GM21619 (cell line): Measurements from ENCODE around the gene GSE1.

Experiments used
- ATAC-seq: cut with Tn5 transposase; IDR thresholded peaks from one replicate; pipeline ENCODE4 v1.9.1; 2021; ENCODE audit not compliant: unreplicated experiment

GSE1 gene

DNA sequence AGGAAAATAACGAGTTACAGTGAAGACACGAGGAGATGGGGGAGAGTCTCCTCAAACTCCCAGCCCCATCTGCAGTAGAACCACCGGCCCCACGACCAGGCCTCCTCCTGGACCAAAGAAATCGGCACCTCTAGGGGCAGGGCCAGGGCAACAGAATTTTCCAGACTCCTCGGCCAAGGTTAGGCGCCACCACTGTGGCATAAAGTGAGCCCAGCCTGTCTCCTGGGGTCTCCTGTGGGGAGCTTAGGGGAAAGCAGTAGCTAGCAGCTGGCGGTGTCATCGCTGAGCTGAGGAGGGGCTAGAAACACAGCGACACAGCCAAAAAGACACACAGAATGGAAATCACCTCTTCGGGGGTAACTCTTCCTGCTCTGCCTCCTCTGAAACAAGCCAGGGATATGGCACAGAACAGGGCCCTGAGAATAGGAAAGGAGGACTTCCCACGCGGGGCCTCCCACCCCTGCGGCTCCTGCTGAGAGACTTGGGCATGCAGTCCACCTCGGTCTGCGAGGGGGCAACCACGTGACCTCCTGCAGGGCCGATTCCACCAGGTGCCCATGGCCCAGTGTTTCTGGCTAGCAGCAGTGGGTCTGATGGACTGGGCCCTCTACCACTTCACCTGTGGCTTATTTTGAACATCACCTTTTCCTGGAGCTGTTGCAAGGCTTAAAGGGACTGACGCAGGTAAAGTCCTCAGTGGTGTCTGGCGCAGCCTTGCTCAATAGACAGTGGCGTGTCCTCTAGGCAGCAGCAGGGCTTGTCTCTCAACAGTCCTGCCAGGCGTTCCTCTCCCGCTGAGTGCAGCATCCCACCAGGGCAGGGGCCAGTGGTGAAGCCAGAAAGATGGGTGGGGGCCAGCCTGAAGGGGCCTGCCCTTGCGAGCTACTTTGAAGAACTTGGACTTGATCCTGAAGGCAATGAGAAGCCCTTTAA, 82.3 kb downstream of the GSE1 start:
- ATAC-seq, result no peak

DNA sequence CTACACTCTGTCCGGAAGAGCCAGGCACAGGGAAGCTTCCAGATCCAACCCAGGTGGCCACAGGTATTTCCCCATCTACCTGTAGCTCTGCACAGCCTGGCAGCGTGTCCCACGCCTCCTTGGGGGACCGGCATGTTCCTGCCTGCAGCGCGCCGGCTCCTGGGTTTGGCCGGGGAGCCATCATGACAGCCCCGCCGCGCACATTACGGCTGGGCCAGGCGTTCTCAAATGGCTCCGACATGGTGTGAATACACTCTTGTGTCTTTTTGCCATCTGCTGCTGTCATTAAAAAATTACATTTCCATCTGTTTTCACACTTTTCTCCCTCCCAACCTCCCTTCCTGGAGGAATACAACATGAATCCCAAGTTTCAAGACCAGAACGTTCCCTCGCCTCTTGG, 83.7 kb downstream of the GSE1 start:
- ATAC-seq, result no peak

DNA sequence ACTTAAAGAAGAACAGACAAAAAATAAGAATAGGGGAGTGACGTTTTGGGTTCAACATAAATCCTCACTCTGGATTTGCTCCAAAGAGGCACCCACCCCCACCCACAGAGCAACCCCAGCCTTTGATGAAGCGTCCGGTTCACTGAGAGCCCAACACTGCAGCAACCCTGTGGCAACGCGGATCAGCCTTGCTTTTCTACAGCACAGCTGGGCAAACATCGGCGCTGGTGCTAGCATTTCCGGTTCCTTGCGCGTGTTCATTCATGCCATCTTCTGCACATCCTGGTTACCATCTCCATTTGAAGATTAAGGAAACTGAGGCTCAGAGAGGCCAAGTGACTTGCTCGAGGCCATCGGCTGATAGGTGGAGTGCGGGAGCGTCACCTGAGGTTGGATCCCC, 84.3 kb downstream of the GSE1 start:
- ATAC-seq, result no peak

DNA sequence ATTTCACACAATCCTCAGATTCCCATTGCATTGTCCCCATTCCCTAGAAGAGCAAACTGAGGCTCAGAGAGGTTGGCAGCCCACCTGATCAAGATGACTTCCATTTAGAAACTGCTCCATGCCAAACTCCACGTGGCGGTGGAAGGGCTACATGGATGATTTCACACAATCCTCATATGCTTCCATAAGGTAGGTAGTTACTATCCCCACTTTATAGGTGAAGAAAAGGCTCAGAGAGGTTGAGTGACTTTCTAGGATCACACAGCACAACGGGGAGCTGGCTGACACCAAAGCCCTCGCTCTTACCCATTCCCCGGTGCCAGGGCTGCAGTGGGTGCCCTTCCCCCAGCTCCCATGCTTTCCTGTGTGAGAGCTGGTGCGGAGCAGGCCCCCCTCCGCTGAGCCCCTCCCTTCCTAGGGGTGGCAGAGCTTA, 85.4 kb downstream of the GSE1 start:
- no peak for ATAC-seq

DNA sequence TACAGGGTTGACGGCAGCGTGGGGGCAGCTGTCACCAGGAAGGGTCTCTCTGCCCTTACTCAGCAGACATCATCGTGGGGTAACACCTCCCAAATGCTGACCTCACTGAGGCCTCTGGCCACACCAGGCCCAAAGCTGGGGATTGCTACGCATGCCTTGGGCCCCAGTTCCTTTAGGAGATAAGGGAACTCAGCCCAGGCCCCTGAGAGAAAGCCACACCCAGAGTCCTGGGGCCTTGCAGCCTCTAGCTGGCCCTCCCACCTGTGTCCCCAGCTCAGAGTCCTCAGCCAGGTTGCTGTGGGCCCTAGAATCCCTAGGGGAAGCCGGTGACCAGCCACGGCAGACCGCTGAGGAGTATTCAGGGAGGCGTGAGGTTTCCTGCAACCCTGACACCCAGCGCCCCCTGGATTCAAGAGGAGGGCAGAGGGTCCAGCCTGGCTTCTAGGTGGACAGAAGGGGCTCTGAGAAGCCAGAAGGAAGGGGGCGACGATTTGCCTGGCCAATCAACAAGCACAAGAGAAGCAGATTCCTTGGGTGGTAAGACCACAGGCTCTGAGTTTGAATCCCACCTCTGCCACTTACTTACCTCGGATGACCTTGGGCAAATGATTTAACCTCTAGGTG, 85.9 kb downstream of the GSE1 start:
- ATAC-seq, result no peak

DNA sequence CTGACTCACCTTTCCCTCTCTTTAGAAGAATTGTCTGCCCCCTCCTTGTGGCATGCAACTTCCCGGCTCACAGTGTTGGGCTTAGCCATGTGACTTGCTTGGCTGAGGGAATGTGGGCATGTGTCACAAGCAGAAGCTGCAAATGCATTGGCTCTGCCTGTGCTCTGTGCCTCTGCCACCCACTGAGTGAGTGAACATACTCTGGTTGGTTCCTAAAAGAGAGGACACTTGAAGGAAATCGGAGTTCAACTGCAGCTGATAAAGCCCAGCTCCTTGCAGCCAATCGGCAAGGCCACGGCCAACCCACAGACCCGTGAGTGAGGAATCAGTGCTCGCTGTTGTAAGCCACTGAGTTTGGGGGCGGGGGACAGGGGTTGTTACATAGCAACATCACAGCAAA, 86.5 kb downstream of the GSE1 start:
- no peak for ATAC-seq

DNA sequence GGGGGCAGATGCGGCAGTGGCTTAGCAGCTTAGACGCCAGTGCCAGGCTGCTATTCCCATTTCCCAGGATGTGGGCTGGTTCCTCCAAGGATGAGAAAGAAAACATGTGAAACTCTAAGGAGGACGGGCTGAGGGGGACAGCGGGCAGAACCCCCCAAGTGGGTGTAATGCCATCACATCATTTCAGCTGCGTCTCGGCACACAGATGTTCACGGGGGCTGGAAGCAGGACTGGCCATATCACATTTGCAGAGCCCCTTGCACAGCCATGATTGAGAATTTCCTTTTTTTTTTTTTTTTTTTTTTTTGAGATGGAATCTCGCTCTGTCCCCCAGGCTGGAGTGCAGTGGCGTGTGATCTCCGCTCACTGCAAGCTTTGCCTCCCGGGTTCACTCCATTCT, 90.9 kb downstream of the GSE1 start:
- ATAC-seq, result no peak

DNA sequence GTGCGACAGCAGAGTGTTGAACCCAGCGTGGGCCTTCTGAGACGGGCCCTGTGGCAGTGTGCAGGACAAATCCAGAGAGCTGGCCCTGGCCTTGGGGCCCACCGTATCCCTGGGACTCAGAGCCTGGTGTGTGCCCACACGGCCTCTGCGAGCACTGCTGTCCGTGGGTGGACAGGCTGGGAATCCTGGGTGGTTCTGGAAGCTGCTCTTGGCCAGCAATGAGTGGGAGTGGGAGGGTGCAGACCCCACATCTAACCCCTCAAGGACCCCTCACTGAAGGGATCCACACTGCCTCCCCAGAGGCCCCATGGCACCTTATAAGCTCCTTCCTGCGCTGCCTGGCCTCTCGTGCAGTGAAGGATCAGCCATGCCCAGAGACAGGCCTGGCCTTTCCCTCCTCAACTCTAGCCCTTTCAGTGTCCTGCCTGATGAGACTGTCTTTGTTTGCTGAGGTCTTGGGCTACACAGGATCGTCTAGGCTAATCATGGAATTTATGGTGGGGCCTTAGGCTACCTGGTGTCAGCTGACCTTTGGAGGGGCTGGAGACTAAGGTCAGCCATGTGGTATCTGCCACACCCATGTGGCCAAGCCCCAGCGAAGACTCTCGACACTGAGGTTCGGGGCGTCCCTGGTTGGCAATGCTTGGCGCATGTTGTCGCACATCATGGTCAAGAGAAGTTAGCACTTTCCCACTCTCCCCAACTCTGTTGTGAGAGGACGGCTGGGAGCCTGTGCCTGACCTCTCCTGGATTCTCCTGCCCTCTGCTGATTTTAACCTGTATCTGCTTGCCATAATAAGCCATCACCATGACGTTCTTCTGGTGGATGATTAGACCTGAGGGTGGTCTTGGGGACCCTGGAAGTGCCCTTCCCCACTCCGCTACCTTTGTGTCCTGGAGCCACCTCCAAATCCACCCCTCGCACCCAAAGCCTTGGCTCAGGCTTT, 92.1 kb downstream of the GSE1 start:
- no peak for ATAC-seq

DNA sequence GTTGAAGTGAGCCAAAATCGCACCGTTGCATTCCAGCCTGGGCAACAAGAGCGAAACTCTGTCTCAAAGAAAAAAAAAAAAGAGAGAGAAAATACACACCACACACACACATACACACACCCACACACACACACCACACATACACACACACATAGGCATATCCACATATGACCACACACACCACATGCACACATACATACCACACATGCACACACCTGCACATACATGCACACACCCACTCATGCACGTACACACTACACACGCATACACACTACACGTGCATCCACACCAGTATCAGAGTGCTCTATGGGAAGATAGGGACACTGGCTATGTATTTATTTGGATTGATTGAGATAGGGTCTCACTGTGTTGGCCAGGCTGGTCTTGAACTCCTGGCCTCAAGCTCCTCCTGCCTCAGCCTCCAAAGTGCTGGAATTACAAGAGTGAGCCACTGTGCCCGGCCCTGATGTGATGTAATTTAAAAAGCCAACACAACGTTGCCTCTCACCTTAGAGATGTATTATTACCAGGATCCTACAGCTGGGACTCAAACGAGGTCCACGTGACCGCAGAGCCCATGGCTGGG, 93.4 kb downstream of the GSE1 start:
- ATAC-seq, result no peak

DNA sequence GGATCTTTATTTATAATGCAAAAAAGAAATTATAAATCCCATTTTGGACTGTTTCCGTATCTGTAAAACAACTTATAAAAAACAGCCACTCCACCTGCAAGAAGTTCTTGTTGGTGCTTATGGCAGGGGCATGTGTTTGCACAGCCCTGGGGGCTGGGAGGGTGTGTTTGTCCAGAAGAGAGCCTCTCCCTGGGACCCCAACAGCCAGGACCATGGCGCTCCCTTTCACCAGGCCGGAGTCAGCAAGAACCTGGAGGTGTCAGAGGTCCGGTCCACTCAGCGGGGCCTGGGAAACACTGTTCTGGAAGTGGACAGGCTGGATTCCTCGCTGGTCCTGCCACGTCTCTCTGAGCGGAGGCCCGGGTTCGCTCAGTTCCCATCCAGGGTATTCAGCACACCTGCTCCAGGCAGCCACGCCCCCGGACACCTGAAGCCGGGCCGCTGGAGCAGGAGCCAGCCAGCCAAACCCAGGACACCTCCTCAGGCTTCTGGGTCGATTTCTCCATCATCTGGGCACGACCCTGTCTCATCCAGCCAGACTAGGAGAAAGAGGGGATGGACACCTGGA, 94.5 kb downstream of the GSE1 start:
- ATAC-seq, result no peak

DNA sequence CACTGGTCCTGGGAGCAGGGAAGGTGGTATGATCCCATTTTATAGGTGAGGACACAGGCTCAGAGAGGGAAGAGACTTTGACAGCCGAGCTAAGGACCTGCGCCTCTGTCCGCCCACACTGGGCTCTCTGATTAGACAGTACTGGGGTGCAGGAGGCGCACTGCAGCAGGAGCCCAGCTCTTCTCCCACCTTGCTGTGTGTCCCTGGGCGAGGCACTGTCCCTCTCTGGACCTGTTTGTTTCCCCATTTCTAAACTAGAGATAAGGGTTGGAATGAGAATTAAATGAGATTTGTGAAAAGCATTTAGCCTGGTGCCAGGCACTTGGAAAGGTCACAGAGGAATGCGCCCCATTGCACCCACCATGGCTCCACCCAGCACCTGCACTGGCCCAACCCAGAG, 95.2 kb downstream of the GSE1 start:
- no peak for ATAC-seq

DNA sequence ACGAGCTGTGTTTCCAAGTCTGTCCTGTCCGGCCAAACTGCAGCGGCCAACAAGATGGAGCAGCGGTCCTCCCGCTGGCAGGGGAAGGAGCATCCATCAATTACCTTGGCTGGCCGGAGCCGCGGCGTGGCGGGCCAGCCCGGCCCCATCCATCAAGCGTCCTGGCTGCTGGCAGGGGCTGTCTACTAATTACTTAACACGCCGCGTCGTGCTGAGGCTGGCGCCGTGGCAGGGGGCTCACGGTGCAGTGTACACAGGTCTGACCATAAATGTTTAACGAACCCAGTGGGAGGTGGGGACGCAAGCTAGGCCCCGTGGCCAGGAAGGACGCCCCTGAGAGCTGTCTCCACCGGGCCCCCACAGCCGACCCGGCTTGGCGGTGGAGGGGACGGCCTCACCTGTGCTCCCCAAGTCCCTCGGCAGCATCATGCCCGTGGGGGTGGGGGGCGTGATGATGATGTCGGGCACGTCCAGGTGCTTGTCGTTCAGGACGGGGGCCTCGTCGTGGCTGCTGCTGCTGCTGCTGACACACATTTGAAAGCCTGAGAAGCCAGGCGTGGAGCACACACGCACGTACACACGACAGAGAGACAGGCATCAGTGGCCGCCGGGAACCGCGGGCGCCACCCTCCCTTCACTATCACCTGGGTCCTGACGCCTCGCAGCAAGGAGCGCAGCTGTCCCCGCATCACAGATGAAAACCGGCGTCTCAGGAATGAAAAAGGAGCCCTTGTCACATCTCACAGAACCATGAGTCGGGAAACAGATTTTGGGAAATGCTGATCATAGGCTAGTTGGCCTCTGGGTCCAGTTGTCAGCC, 96.9 kb downstream of the GSE1 start:
- ATAC-seq, result no peak

DNA sequence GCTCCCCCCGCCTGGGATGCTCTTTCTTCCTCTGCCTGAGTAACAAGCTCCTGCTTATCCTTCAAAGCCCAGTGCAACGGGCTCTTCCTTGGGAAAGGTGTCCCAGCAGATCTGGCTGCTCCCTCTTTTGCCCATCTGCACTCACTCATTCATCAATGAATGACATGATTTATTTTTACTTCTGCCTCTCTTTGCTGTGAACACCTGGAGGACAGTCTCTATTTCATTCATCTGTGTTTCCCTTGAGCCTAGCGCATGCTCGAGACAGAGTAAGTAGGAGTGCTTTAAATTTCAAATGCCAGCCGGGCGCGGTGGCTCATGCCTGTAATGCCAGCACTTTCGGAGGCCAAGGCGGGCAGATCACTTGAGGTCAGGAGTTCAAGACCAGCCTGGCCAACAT, 97.6 kb downstream of the GSE1 start:
- ATAC-seq, result no peak

DNA sequence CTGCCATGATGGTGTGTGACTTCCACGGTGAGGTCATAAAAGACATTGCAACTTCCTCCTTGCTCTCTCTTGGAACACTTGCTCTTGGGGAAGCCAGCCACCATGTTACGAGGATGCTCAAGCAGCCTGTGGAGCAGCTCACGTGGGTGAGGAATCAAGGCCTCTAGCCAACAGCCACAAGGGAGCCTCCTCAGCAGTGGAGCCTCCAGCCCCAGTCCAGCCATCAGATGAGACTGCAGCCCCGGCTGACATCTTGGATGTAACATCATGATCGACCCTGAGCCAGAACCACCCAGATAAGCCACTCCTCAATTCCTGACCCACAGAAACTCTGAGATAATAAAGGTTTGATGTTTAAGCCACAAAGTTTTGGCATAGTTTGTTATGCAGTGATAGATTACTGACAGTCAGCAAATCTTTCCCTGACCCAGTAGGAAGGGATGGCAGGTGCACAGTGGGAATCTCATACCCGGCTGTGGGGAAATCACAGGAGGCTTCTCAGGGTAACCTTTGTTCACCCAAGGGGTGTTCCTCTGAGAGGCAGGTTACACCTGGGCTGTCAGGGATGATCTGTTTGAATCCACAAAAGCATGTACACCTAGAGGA, 99.0 kb downstream of the GSE1 start:
- ATAC-seq, result no peak

DNA sequence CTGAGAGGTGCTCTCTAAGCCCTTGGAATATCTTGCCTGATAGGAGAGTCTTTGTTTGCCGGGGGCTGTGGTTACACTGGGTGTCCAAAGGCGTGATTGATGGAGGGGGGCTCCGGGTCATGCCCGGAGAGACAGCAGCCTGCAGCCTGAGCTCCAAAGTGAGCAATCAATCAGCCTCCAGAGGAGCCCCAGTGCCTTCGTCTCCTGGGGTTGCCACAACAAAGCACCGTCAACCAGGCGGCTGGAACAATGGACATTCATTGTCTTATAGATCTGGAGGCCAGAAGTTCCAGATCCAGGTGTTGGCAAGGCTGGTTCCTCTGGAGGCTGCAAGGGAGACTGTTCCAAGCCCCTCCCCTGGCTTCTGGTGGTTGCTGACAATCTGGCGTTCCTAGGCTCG, 99.7 kb downstream of the GSE1 start:
- ATAC-seq, result no peak

DNA sequence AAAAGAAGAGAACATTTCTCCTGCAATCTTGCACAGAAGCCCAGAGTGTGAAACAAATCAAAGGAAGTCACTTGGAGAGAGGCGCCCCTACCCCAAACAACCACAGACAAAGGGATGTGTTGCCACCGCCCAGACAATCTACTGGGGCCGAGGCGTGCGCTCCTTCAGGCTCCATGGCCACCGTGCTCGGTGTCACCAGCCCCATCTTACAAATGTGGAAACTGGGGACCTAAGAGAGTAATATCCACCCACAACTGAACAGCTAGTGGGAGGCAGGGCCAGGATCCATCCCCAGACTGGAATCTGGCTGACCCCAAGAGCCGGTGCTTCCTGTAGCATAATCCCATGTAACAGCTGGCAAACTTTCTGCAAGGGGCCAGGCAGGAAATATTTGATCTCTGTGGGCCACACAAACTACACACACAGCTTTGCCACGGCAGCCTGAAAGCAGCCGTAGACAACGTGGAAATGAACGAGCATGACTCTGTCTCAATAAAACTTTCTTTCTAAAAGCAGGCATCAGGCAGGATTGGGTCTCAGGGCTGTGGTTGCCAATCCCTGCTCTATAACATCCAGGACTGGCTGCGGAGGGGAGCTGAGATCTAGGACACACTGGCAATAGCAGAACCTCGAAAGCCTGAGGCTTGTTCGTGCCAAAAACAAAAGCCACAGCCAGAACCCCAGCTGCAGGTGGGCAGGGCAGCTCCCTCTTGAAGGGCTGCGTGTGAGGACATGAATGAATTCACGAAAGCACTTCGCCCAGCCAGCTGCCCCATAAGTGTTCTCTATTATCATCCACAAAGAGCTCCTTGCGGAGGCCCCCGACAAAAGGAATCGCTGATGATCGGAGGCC, 102.3 kb downstream of the GSE1 start:
- ATAC-seq, result no peak

DNA sequence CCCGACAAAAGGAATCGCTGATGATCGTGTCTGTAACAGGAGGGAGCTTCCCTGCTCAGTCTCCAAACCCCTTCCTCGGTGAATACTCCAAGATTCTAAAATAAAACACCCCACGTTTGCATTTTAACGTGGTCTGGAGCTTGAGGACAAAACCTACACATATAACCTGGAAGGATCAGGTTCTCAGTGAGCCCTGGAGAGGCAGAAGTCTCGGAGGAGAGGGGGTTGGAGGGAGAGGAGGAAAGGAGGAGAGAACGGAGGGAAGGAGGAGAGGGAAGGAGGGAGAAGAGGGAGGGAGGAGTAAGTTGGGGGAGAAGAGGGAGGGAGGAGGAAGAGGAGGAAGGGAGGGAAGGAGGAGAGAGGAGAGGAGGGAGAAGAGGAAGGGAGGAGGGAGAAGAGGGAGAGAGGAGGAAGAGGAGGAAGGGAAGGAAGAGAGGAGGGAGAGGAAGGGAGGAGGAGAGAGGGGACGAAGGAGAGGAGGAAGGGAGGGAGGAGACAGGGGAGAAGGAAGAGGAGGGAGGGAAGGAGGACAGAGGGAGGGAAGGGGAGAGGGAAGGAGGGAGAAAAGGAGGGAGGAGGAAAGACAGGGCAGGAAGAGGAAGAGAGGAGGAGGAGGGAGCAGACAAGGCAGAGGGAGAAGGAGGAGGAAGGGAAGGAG, 103.0 kb downstream of the GSE1 start:
- no peak for ATAC-seq

DNA sequence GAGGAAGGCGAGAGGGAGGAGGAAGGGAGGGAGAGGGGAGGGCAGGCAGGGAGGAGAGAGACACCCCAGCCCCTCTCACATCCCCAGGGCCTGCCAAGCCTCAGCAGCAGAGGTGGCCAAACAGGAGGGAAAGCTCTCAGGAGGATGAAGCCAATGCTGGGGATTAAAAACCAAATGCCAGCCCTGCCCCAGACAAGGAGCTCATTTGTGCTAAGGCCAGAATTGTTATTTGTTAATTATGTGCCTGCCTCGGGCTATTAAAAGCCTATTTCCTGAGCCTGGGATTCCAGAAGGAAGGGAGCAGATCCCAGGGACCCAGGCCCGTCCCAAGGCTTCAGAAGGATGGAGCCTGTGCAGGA, 103.5 kb downstream of the GSE1 start:
- no peak for ATAC-seq
